Measurements from ENCODE around the gene OR52I2. TPM values are rescaled to one million over a fixed set of nuclear protein-coding genes. Genes with fewer than 3 reads are reported as not detected.

Gene OR52I2
- not detected for total RNA-seq
- long read RNA-seq, donor 1, result 0 reads
- long read RNA-seq, donor 2, result 0 reads

DNA sequence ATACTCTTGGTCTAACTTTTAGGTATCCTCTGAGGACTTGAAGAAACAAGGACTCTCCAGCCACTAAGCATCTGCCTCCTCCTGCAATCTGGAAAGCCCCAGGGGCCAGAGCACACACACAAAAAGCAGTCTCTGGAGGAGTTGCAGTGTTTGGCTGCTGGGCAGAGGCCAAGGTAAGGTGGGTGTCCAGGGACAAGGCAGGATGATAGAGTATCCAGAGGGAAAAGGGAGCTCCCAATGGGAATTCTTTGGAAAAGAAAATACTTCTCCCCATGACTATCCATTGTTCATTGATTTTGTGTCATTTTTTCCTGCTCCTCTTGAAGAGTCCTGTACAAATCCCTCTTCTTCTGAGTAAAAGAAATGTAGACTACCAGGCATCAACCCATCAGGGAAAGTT, at the start of gene OR52I2:
Gene OR52I2, plus strand, starts transcription at position 301 of the 400 bp plus-strand sequence.
- Histone ChIP-seq H3K36me3 (ENCODE audit: low read depth) (no peaks in the 10 kb centered on the region), H3K4me1 (ENCODE audit: low read depth) (no peaks in the 10 kb centered on the region), H3K9me3 (no peaks in the 10 kb centered on the region), H3K4me3 (no peak within 1 kb of the TSS)
- no peak for TF ChIP-seq CTCF (IDR thresholded peaks at IDR 0.05)
- intact Hi-C loops (cut with DNase I, micrococcal nuclease), result no loop called here
- DNase-seq, result no peak
- no peak for ATAC-seq

- ATAC-seq, result peak; percentile 71
- Histone ChIP-seq H3K36me3 (ENCODE audit: low read depth) (no peaks in the 10 kb centered on the region), H3K9me3 (no peaks in the 10 kb centered on the region), H3K4me1 (ENCODE audit: low read depth) (no peaks in the 10 kb centered on the region), H3K4me3 (no peak overlapping the region)
- peak; percentile 41 for TF ChIP-seq CTCF (IDR thresholded peaks at IDR 0.05)
- intact Hi-C loops (cut with DNase I, micrococcal nuclease), result no loop called here
- peak in 2 of 3 donors; percentile 50 to 67 for DNase-seq
These were observed 41.8 kb upstream of the OR52I2 start for GRCh38 chr11:4539603-4540219.

GRCh38 chr11:4541071-4541470, 40.5 kb upstream of the OR52I2 start:
- DNase-seq (no peak), ATAC-seq (no peak)
- TF ChIP-seq CTCF (IDR thresholded peaks at IDR 0.05), result no peak
- Histone ChIP-seq H3K4me1 (ENCODE audit: low read depth) (no peaks in the 10 kb centered on the region), H3K4me3 (no peak overlapping the region), H3K9me3 (no peaks in the 10 kb centered on the region), H3K36me3 (ENCODE audit: low read depth) (no peaks in the 10 kb centered on the region)
- intact Hi-C loops (cut with DNase I, micrococcal nuclease), result no loop called here

DNA sequence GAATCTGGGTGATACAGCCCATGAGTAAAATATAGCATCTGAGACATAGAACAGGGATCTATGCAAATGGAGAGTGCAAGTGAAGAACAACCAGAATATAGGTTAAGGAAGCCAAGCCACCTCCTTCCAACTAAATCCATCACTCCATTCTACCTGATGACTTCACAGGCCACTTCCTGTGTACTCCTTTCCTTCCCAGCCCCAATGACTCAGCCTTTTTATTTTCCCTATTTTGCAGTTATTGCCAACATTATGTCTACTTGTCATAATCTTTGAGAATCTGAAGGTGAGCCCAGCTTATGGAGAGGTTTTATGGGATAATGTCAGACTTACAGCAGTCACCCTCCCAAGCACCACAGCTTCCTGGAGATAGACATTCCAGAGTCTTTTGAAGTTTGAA, 38.0 kb upstream of the OR52I2 start:
- DNase-seq (no peak), ATAC-seq (peak; percentile 51)
- no peak for TF ChIP-seq CTCF (IDR thresholded peaks at IDR 0.05)
- H3K9me3 ChIP-seq, result no peaks in the 10 kb centered on the region
- H3K4me3 ChIP-seq, result no peak overlapping the region
- intact Hi-C loops (cut with DNase I, micrococcal nuclease), result no loop called here
- no peaks in the 10 kb centered on the region for H3K36me3 ChIP-seq (ENCODE audit: low read depth)
- H3K4me1 ChIP-seq (ENCODE audit: low read depth), result peaks cover 7% of the 10 kb centered on the region

- Histone ChIP-seq H3K9me3 (no peaks in the 10 kb centered on the region), H3K4me1 (ENCODE audit: low read depth) (peaks cover 7% of the 10 kb centered on the region), H3K36me3 (ENCODE audit: low read depth) (no peaks in the 10 kb centered on the region), H3K4me3 (no peak within 1 kb of the TSS)
- ATAC-seq (no peak), DNase-seq (no peak)
- intact Hi-C loops (cut with DNase I, micrococcal nuclease), result no loop called here
- TF ChIP-seq CTCF (IDR thresholded peaks at IDR 0.05), result no peak
These were observed 36.7 kb upstream of the OR52I2 start, which contains the start of gene OR52M1 for GRCh38 chr11:4544891-4545290. TSS of gene OR52M1 (plus strand) at chr11:4545191. CDS start at chr11:4545191, 0 bp downstream.
